Neural crest cell (in vitro differentiated cells): ENCODE measurements around the gene DBH. TPM values are rescaled to one million over a fixed set of nuclear protein-coding genes. Genes with fewer than 3 reads are reported as not detected.

Source experiments
- DNase-seq: peaks from one replicate; pipeline ENCODE4 v3.0.0; 2021; ENCODE audit warnings: low read depth, mixed read lengths, low spot score
- H3K27ac Mint-ChIP-seq: one replicate; pipeline ENCODE4 v1.8.0; 2021; ENCODE audit warnings: mild to moderate bottlenecking, mixed read lengths; ENCODE audit not compliant: unreplicated experiment
- H3K27me3 Mint-ChIP-seq: 2 replicates; pipeline ENCODE4 v1.8.0; 2021; ENCODE audit warnings: low read depth, mild to moderate bottlenecking, mixed read lengths
- H3K36me3 Mint-ChIP-seq: 2 replicates; pipeline ENCODE4 v1.8.0; 2021; ENCODE audit warnings: low read depth, mild to moderate bottlenecking, mixed read lengths
- H3K4me1 Mint-ChIP-seq: 2 replicates; pipeline ENCODE4 v1.8.0; 2021; ENCODE audit warnings: mixed read lengths
- H3K4me3 Mint-ChIP-seq: one replicate; pipeline ENCODE4 v1.8.0; 2021; ENCODE audit warnings: mild to moderate bottlenecking, mixed read lengths
- H3K9me3 Mint-ChIP-seq: 2 replicates; pipeline ENCODE4 v1.8.0; 2021; ENCODE audit warnings: mixed read lengths
- total RNA-seq: library from RNA; stranded (reverse); gene quantifications from 2 replicates; pipeline ENCODE4 v1.2.1, GENCODE V29; 2021
- TF ChIP-seq, protein P1 (sequence below): fragments of 200-600 bp; sonication (generic); conservative IDR thresholded peaks from 2 replicates; pipeline ENCODE4 v1.5.0; 2021; ENCODE audit warnings: antibody characterized with exemption, mild to moderate bottlenecking

Gene DBH
- total RNA-seq, 1 donor from 2014 or later = 0.75 TPM

DNA sequence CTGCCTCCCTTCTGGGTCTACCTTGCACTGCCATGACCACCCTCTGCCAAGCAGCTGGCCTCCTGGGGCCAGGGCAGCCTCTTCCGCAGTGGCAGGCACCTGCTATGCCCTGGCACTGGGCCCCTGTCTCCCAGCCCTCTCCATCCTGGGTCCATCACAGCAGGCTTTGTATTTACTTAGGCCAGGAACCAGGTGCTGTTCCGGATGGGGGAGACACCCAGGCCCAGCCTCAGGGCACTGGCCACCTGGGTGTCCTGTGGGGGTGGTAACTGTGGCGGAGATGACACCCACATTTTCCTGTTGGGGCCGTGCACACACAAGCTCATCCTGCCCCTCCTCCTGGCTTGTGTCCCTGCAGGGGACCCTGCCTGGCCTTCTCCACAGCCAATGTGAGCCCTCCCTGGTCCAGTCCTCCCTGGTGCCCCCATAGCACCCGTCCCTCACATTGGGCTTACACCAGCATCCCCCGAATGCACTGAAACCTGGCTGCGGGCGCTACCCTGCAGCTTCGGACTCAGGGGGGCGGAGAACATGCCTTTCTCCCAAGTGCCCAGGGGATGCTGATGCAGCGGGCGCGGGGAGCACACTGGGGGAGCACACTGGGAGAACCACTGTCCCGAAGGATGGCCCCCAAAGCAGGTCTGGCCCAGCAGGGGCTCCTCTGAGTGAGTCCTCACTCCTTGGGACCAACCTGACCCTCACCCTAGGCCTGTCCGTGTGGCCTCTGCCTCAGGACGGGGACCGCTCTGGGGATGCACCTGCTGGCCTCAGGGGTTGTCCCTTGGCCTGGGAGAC is 44.9 kb upstream of the DBH start:
- Mint-ChIP-seq H3K27me3 (peaks cover 4% of the 10 kb centered on the region), H3K4me1 (no peaks in the 10 kb centered on the region), H3K27ac (no peak overlapping the region), H3K36me3 (no peaks in the 10 kb centered on the region), H3K9me3 (peaks cover 4% of the 10 kb centered on the region), H3K4me3 (no peak overlapping the region)
- no peak for DNase-seq
- TF ChIP-seq, protein P1, sequence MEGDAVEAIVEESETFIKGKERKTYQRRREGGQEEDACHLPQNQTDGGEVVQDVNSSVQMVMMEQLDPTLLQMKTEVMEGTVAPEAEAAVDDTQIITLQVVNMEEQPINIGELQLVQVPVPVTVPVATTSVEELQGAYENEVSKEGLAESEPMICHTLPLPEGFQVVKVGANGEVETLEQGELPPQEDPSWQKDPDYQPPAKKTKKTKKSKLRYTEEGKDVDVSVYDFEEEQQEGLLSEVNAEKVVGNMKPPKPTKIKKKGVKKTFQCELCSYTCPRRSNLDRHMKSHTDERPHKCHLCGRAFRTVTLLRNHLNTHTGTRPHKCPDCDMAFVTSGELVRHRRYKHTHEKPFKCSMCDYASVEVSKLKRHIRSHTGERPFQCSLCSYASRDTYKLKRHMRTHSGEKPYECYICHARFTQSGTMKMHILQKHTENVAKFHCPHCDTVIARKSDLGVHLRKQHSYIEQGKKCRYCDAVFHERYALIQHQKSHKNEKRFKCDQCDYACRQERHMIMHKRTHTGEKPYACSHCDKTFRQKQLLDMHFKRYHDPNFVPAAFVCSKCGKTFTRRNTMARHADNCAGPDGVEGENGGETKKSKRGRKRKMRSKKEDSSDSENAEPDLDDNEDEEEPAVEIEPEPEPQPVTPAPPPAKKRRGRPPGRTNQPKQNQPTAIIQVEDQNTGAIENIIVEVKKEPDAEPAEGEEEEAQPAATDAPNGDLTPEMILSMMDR = no peak

DNA sequence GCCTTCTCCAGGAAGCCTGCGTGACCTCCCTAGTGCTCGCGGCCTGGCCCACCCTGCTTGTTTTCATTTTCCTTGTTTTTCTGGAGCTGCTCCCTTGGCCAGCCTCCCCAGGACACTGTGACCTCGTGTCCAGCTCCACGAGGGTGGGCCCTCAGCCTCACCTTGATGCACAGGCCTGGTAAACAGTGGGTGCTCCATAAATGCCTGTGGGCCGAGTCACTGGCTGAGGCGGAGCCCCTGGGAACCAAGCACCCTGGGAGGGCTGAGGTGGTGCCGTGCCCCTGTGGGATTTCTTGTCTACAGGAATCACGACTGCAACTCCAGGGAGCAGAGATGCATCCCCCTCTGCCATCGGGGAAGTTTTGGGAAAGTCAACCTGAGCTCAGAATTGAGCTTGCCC is 44.2 kb upstream of the DBH start:
- Mint-ChIP-seq H3K27me3 (peaks cover 4% of the 10 kb centered on the region), H3K36me3 (peaks cover 2% of the 10 kb centered on the region), H3K4me3 (no peak overlapping the region), H3K27ac (no peak overlapping the region), H3K4me1 (no peaks in the 10 kb centered on the region), H3K9me3 (peaks cover 5% of the 10 kb centered on the region)
- TF ChIP-seq, protein P1 = no peak
- no peak for DNase-seq

DNA sequence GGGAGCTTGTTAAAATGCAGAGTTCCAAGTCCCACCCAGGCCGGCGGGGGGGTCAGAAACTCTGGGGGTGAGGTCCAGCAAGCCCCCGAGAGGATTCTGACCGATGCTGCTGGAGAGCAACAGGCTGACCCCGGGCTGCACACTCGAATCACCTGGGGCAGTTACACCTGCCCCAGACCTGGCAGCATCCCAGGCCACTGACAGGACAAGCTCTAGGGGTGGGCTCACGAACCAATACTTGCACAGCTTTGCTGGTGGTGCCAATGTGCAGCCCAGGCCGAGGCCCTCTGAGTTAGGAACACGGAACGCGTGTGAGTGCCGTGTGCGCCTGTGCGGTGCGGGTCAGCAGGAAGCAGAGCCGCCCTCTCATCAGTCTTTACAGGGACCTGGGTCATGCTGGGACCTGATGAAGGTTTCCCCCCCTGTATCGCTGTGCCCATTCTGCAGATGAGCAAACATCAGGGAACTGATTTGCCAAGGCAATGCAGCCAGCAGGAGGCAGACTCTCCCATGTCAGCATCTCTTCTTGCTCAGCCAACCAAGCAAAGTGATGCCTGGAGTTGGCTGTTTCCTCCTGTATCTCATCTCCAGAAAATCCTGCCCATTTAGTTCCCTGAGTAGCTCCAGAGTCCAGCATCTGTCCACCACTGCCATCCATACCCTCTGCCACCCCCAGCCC is 43.3 kb upstream of the DBH start:
- Mint-ChIP-seq H3K4me3 (no peak overlapping the region), H3K36me3 (peaks cover 5% of the 10 kb centered on the region), H3K9me3 (peaks cover 11% of the 10 kb centered on the region), H3K27me3 (peaks cover 4% of the 10 kb centered on the region), H3K4me1 (no peaks in the 10 kb centered on the region), H3K27ac (no peak overlapping the region)
- TF ChIP-seq, protein P1 = peak; percentile 16
- no peak for DNase-seq

DNA sequence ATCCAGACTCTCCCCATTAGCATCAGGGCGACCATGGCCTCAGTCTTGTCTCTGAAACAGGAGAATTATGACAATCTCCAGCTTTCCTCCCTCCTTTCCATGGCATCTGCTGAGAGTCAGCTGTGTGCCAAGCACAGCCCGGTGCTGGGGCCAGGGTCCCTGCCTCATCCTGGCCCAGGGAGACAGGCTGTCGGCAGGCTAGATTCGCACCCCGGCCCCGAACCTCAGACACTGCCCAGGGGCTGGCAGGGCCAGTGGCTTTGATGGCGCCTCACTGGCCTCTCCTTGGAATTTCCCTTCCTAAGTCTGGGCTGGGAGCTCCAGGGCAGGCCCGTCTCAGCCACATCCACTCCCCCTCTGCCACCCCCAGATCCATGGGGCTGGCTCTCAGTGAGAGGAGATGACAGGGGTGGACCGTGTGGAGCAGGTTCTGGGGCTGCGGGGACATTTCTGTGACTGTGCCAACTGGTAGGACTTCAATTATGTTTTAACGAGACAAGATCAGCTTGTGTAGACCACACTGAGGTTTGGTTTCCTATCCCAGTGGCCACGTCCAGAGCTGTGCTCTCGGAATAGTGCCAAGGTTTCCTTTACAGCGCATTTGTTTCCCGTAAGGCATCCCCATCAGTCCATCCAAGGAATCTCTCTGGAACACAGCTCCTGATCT is 42.4 kb upstream of the DBH start:
- DNase-seq = no peak
- Mint-ChIP-seq H3K4me3 (no peak overlapping the region), H3K4me1 (no peaks in the 10 kb centered on the region), H3K9me3 (peaks cover 8% of the 10 kb centered on the region), H3K27me3 (peaks cover 4% of the 10 kb centered on the region), H3K36me3 (peaks cover 5% of the 10 kb centered on the region), H3K27ac (no peak overlapping the region)
- TF ChIP-seq, protein P1 = no peak

DNA sequence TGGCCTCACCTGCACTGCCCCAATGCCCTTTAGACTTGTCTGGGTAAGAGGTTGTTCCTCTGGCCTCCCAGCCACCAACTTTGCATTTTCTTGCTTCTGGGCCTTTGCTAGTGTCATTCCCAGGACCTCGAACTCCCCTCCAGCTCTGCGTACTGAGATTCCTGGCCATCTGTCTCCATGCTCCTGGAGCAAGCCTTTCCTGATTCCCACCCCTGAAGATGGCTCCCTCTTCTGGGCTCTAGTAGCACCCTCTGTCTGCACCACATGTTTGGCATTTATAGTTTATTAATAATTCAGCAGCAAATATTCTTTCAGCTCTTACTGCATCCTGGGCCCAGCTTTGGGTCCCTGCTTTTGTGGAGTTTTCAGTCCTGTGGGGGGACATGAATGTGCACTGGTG is 41.9 kb upstream of the DBH start:
- no peak for DNase-seq
- Mint-ChIP-seq H3K36me3 (peaks cover 5% of the 10 kb centered on the region), H3K27ac (no peak overlapping the region), H3K9me3 (peaks cover 8% of the 10 kb centered on the region), H3K4me3 (no peak overlapping the region), H3K27me3 (peaks cover 4% of the 10 kb centered on the region), H3K4me1 (no peaks in the 10 kb centered on the region)
- TF ChIP-seq, protein P1 = no peak
